Activated CD8-positive, alpha-beta memory T cell treated with anti-CD3 and anti-CD28 coated beads, Interleukin-2, amount 50 U/mL, for 1 hour (primary cell): ENCODE measurements around the gene MRE11.

ENCODE experiments used
- DNase-seq: peaks from one replicate; pipeline ENCODE4 v3.0.0-alpha.2; 2020; ENCODE audit errors: extremely low read depth

The MRE11 gene

GRCh38 chr11:94493281-94494125, at the start of gene MRE11, which contains the start of gene ANKRD49:
Gene MRE11 (minus strand): TSS chr11:94493844. CDS start chr11:94492801, 1,043 bp downstream.
Gene ANKRD49 (plus strand): TSS chr11:94493984. CDS start chr11:94496694, 2,710 bp downstream.
- peak; percentile 84 for DNase-seq

GRCh38 chr11:94539420-94539819, 45.8 kb upstream of the MRE11 start:
- DNase-seq = no peak

- DNase-seq = no peak
Measured at GRCh38 chr11:94537031-94537600, 43.5 kb upstream of the MRE11 start.

- no peak for DNase-seq
Measured at GRCh38 chr11:94536386-94536785, 42.7 kb upstream of the MRE11 start.

- DNase-seq = no peak
Measured at GRCh38 chr11:94533696-94534630, 40.3 kb upstream of the MRE11 start.

GRCh38 chr11:94533206-94533605, 39.6 kb upstream of the MRE11 start:
- DNase-seq = no peak

GRCh38 chr11:94532211-94532610, 38.6 kb upstream of the MRE11 start:
- DNase-seq = no peak

- no peak for DNase-seq
Measured at GRCh38 chr11:94528551-94528950, 34.9 kb upstream of the MRE11 start.

- DNase-seq = no peak
Measured at GRCh38 chr11:94526645-94527438, 33.2 kb upstream of the MRE11 start.

- DNase-seq = no peak
Measured at GRCh38 chr11:94525546-94526324, 32.1 kb upstream of the MRE11 start.

GRCh38 chr11:94524341-94524740, 30.7 kb upstream of the MRE11 start:
- no peak for DNase-seq

GRCh38 chr11:94521684-94522083, 28.0 kb upstream of the MRE11 start:
- DNase-seq = no peak

GRCh38 chr11:94519478-94520084, 25.9 kb upstream of the MRE11 start:
- DNase-seq = no peak

GRCh38 chr11:94518300-94518699, 24.7 kb upstream of the MRE11 start:
- DNase-seq = no peak

- DNase-seq = no peak
Measured at GRCh38 chr11:94516725-94517124, 23.1 kb upstream of the MRE11 start.

- DNase-seq = no peak
Measured at GRCh38 chr11:94515398-94515797, 21.8 kb upstream of the MRE11 start.

- no peak for DNase-seq
Measured at GRCh38 chr11:94513091-94513490, 19.4 kb upstream of the MRE11 start.

GRCh38 chr11:94511932-94512781, 18.5 kb upstream of the MRE11 start, which contains the start of gene C11orf97:
Gene C11orf97 (plus strand): TSS chr11:94512461. CDS start chr11:94512529, 68 bp downstream.
- no peak for DNase-seq

GRCh38 chr11:94507485-94507884, 13.8 kb upstream of the MRE11 start:
- no peak for DNase-seq
